NCI-H2196 (cell line): ENCODE data around the gene CNOT6L.
A peak's percentile ranks its signal among the peaks of the same experiment; 100 is the strongest.

Source experiments
- DNase-seq: peaks from one replicate; lab custom pipeline; 2025; ENCODE audit not compliant: unreplicated experiment; lab: John Stamatoyannopoulos, UW

Gene CNOT6L

GRCh38 chr4:77820649-77821561 is 1.7 kb upstream of the CNOT6L start:
- no peak for DNase-seq

- peak; percentile 79 for DNase-seq
Observed at GRCh38 chr4:77819843-77820648, 878 bp upstream of the CNOT6L start.

DNA sequence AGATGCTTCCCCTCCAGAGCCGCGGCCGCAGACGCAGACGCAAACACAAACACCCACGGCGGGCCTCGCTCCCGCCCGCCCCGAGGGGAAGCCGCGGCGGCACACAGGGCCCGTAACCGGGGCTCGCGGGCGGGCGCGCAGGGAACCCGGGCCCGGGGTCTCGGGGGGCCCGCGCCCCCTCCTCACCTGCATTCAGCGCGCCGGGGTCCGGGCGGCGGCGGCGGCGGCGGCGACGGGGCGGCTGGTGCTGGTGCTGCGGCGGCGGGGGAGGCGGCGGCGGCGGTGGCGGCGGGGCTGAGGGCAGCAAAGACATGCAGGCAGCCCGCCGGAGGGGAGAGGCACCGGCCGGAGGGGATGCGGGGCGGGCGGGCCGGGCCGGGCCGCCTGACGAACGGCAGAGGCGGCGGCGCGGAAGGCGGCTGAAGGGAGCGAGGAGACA is 255 bp upstream of the CNOT6L start:
- DNase-seq = no peak

DNA sequence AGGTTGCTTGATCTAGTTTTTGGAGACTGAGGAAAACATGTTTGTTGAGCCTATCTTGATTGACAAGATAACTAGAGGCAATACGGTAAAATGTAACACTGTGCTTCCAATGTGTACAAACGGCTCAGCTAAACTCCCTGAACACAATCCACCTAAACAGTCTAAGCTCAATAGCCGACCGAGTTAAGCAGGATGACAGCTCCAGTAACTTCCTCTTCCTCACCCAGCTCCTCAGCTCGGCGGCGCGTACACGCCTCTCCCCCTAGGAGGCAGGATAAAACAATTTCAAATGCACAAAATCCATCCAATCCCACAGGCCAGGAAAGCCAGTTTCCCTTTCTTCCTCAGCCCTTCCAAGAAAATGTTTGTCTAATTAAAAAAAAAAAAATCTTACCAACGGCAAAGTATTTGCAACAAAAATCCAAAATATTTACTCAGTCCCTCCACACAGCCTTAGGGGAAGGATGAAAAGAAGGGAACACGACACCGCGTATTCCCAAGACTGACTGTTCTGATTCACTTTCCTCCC is 1.0 kb downstream of the CNOT6L start:
- DNase-seq = peak; percentile 55

DNA sequence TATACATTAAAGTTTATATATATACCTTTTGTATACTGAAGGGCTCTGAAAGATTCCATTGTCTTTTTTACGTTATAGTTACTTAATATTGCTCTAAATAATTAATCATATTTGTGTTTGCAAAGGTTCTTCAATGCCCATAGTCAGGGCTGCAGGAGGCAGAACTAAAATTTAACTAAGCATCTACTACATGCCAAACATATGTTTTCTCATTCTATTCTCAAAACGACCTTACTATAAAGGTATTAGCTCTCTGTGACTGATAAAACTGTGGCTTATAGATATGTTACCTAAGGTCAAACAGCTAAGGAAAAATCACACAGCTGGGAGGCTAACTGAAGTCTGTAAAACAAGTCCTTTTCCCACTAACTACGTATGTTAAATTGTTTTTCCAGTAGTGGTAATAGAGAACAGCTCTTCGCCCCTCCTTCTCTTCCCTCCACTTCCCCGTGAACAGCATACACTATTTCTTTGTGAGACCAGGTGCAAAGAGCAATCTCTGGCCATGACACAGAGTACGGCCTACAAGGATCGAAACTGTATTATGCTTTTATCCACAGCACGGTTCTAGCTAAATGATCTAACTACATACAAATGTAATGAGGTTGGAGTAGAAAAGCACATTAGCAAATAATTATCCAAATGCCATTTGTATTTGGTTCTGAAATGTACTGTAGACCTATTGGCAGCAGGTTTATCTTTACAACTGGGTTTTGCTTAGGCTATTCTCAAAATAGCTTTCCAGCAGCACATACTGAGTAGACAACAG is 1.7 kb downstream of the CNOT6L start:
- no peak for DNase-seq

- no peak for DNase-seq
Observed at GRCh38 chr4:77816546-77816945, 2.6 kb downstream of the CNOT6L start.

- no peak for DNase-seq
Observed at GRCh38 chr4:77815636-77816035, 3.5 kb downstream of the CNOT6L start.

GRCh38 chr4:77805840-77806239 is 13.3 kb downstream of the CNOT6L start:
- no peak for DNase-seq

DNA sequence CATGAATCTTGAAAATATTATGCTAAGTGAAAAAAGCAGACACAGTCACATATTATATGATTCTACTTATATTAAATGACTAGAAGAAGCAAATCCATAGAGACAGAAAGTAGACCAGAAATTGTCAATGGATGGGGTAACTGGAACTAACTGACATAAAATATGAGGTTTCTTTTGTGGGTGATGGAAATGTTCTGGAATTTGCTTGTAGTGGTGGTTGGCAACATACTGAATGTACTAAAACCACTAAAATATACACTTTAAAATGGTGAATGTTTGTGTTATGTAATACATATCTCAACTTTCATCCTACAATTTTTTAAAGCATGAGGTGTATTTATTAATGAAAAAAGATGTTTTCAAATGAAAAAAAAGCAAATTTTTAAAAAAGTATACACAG is 14.7 kb downstream of the CNOT6L start:
- DNase-seq = no peak

- DNase-seq = no peak
Observed at GRCh38 chr4:77802402-77802801, 16.8 kb downstream of the CNOT6L start.

DNA sequence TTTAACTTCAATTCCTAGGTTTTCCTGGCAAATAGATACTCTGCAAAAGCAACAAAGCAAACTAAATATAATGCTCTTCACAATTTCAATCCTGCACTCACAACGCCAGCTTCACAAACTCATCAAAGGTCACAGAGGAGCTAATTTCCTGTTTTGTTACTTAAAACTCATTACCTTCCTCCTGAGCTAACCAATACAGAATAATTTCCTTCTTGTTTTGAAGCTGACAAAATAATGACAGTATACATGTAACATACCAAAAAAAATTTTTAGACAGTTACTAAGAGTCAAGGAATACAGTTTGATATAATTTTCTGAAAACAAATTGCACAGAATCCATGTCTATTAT is 17.9 kb downstream of the CNOT6L start:
- DNase-seq = no peak

DNA sequence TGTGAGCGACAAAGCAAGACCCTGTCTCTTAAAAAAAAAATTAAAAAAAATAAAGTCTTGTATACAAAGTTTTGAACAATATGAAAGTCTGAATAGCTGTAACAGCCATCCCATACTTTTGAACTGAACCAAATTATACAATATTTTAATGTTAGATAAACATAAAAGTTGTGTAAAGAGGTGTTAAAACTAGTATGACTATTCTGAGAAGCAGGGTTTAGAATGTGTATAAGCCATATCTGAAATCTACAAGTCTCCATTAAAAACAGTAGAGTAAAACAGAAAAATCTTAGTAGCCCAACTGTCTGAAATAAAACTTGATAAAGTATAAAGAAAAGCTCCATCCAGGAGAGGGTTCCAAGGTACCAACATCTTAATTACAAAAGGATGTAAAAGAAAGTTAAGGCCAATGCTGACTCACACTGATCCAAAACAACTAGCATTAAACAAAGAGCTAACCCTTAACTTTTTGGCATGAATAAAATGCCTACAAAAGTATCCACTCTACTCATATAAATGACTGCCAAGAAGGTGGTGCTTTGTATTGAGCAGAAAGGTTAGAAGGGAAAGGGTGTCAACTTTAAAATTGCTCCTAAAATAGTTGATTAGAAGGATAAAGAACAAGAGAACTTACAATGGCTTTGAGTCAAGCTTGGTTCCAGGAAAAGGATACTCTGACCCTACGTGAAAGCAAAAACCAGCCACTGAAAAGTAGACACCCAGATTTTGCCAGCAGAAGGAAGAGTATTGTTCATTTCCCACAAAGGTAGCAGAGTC is 18.5 kb downstream of the CNOT6L start:
- peak; percentile 8 for DNase-seq

GRCh38 chr4:77800077-77800476 is 19.1 kb downstream of the CNOT6L start:
- DNase-seq = no peak

GRCh38 chr4:77798385-77798784 is 20.8 kb downstream of the CNOT6L start:
- DNase-seq = no peak

GRCh38 chr4:77797239-77797638 is 21.9 kb downstream of the CNOT6L start:
- no peak for DNase-seq

DNA sequence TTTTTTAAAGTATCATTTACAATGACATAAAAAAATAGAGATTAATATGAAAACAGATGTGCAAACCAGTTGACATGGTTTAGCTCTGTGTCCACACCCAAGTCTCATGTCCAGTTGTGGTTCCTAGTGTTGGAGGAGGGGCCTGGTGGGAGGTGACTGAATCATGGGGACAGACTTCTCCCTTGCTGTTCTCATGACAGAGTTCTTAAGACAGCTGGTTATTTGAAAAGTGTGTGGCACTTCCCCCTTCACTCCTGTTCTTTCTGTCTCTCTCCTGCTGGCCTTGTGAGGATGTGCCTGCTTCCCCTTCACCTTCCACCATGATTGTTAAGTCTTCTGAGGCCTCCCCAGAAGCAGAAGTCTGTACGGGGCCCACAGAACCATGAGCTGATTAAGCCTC is 23.8 kb downstream of the CNOT6L start:
- DNase-seq = no peak

GRCh38 chr4:77790146-77790545 is 29.0 kb downstream of the CNOT6L start:
- DNase-seq = no peak

GRCh38 chr4:77788990-77789389 is 30.2 kb downstream of the CNOT6L start:
- no peak for DNase-seq

- no peak for DNase-seq
Observed at GRCh38 chr4:77787969-77788368, 31.2 kb downstream of the CNOT6L start.

DNA sequence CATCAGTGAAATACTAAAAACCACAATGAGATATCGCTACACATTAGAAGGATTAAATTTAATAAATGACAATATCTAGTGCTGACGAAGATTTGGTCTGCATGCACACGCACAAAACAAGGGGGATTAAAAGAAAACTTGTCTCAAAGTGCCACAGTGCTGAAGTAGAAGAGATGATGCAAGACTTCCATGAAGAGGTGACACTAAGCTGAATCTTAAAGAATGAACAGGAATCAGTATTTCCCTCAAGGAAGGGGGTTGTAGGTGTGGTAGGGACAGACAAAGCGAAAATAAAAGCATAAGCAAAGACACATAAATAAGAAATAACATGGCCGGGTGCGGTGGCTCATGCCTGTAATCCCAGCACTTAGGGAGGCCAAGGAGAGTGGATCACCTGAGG is 33.5 kb downstream of the CNOT6L start:
- DNase-seq = no peak
